ENCODE data around the gene UBL7. TPM values are rescaled to one million over a fixed set of nuclear protein-coding genes. Genes with fewer than 3 reads are reported as not detected.

UBL7 gene
- total RNA-seq, 1 experiment from 2014 or later, result 47.5 TPM

GRCh38 chr15:74422652-74423430 lies 38.1 kb downstream of the UBL7 start:
- Histone ChIP-seq H2BK20ac (ENCODE audit: low read depth, low read length, poor library complexity, severe bottlenecking) (no peak overlapping the region), H2BK5ac (ENCODE audit: insufficient read length, low read length) (no peak overlapping the region), H3K79me2 (ENCODE audit: insufficient read depth, low read length) (peaks cover 3% of the 10 kb centered on the region; the same call in 1 of the 2 replicates), H3K9ac (ENCODE audit: extremely low read depth, insufficient read length, low read length) (no peak overlapping the region), H3K23me2 (ENCODE audit: insufficient read length, low read depth, low read length, poor library complexity, severe bottlenecking) (no peaks in the 10 kb centered on the region), H3K9me3 (ENCODE audit: control insufficient read depth, low read depth, low read length) (no peaks in the 10 kb centered on the region), H3K4me1 (ENCODE audit: insufficient read depth, low read length) (peaks cover 7% of the 10 kb centered on the region; the same call in 1 of the 2 replicates), H2BK120ac (ENCODE audit: low read depth, low read length, poor library complexity, severe bottlenecking) (no peak overlapping the region), H4K8ac (replicated peaks; ENCODE audit: insufficient read length, low read depth, low read length) (no peak overlapping the region), H3K18ac (ENCODE audit: insufficient read length, low read depth, low read length) (no peak overlapping the region), H2AFZ (ENCODE audit: low read length) (no peak overlapping the region), H3K56ac (ENCODE audit: insufficient read length, low read depth, low read length) (no peak overlapping the region), H2BK15ac (ENCODE audit: low read depth, low read length) (no peak overlapping the region), H3K14ac (ENCODE audit: insufficient read depth, low read length) (peak overlapping the region; percentile 5; the same call in 1 of the 2 replicates), H2BK12ac (ENCODE audit: insufficient read length, low read depth, low read length) (no peak overlapping the region), H4K91ac (ENCODE audit: insufficient read length, low read depth, low read length) (no peak overlapping the region), H3K27ac (ENCODE audit: insufficient read length, low read depth, low read length) (no peak overlapping the region), H3K23ac (ENCODE audit: insufficient read length, low read depth, low read length) (no peak overlapping the region), H3K4ac (ENCODE audit: low read depth, low read length) (no peak overlapping the region), H4K5ac (ENCODE audit: insufficient read length, low read depth, low read length) (no peak overlapping the region), H3K4me2 (ENCODE audit: insufficient read depth, insufficient read length, low read length) (no peak overlapping the region), H4K20me1 (ENCODE audit: control insufficient read depth, insufficient read depth, insufficient read length) (no peaks in the 10 kb centered on the region), H3K27me3 (ENCODE audit: insufficient read depth, low read length) (no peaks in the 10 kb centered on the region), H3K79me1 (ENCODE audit: insufficient read depth, low read depth, low read length, poor library complexity, severe bottlenecking) (no peaks in the 10 kb centered on the region), H3T11ph (ENCODE audit: low read length) (no peak overlapping the region), H2AK5ac (ENCODE audit: insufficient read length, low read length) (no peak overlapping the region)
- peaks cover 2% of the 10 kb centered on the region; the same call in 1 of the 2 replicates for H3K27me3 Mint-ChIP-seq (ENCODE audit: low read depth)
- H3K4me1 Mint-ChIP-seq, result peaks cover 32 to 42% of the 10 kb centered on the region in 2 experiments
- H3K36me3 Mint-ChIP-seq (ENCODE audit: insufficient read depth in 1 of 3, low read depth in 3 of 3), result no peaks in the 10 kb centered on the region
- peak overlapping the region in 1 of 2 experiments; percentile 16; a peak in 1 of 5 replicates for H3K4me3 Mint-ChIP-seq
- WGBS (ENCODE audit: extremely low coverage, insufficient read length, low lambda C conversion rate), result no CpG with 5 or more reads among the region's 14 CpGs
- TF ChIP-seq CTCF (conservative IDR thresholded peaks at IDR 0.05), result no peak
- H3K27ac Mint-ChIP-seq, result peak overlapping the region; percentile 85 to 88 (median 87); a peak in 6 of 7 replicates
- H3K9me3 Mint-ChIP-seq, result no peaks in the 10 kb centered on the region
- peak; percentile 62 for DNase-seq

All from H9 (cell line).